ENCODE measurements around the gene EFHC1.

EFHC1 gene

GRCh38 chr6:52493669-52494068, 73.5 kb downstream of the EFHC1 start:
- ATAC-seq: no peak
- TF ChIP-seq ESRRG (CRISPR knock-in tag; IDR thresholded peaks at IDR 0.05) (no peak), PATZ1 (CRISPR knock-in tag; IDR thresholded peaks at IDR 0.05; ENCODE audit: borderline replicate concordance) (no peak), OSR1 (CRISPR knock-in tag; IDR thresholded peaks at IDR 0.05) (no peak), SNAI2 (CRISPR knock-in tag; IDR thresholded peaks at IDR 0.05) (no peak), CSDC2 (CRISPR knock-in tag; IDR thresholded peaks at IDR 0.05) (no peak), ZNF565 (CRISPR knock-in tag; conservative IDR thresholded peaks at IDR 0.05; ENCODE audit: low read depth) (no peak), RARB (CRISPR knock-in tag; IDR thresholded peaks at IDR 0.05) (no peak), CSRNP3 (CRISPR knock-in tag; IDR thresholded peaks at IDR 0.05) (no peak), ARNTL (CRISPR knock-in tag; IDR thresholded peaks at IDR 0.05; ENCODE audit: borderline replicate concordance, low read depth) (no peak), PPARA (CRISPR knock-in tag; IDR thresholded peaks at IDR 0.05; ENCODE audit: borderline replicate concordance) (no peak), TOX (CRISPR knock-in tag; IDR thresholded peaks at IDR 0.05; ENCODE audit: borderline replicate concordance) (no peak), TCF4 (CRISPR knock-in tag; IDR thresholded peaks at IDR 0.05; ENCODE audit: borderline replicate concordance) (no peak), ZC3H10 (CRISPR knock-in tag; IDR thresholded peaks at IDR 0.05) (no peak), ZFP3 (CRISPR knock-in tag; IDR thresholded peaks at IDR 0.05) (no peak), TSHZ2 (CRISPR knock-in tag; IDR thresholded peaks at IDR 0.05) (no peak), GLIS3 (CRISPR knock-in tag; IDR thresholded peaks at IDR 0.05) (no peak), ZNF70 (CRISPR knock-in tag; IDR thresholded peaks at IDR 0.05) (no peak), BACH2 (CRISPR knock-in tag; IDR thresholded peaks at IDR 0.05; ENCODE audit: borderline replicate concordance) (no peak), POU6F1 (CRISPR knock-in tag; IDR thresholded peaks at IDR 0.05; ENCODE audit: borderline replicate concordance, low read depth) (no peak)

- no peak for TF ChIP-seq ARNTL (CRISPR knock-in tag; IDR thresholded peaks at IDR 0.05; ENCODE audit: borderline replicate concordance, low read depth)
- no peak for ATAC-seq
These were observed 74.3 kb downstream of the EFHC1 start for GRCh38 chr6:52494298-52495072.

- no peak for ATAC-seq
- TF ChIP-seq CREB5 (CRISPR knock-in tag; IDR thresholded peaks at IDR 0.05; ENCODE audit: low read depth): no peak
- TF ChIP-seq POU6F1 (CRISPR knock-in tag; IDR thresholded peaks at IDR 0.05; ENCODE audit: borderline replicate concordance, low read depth): no peak
- no peak for TF ChIP-seq ZFP3 (CRISPR knock-in tag; IDR thresholded peaks at IDR 0.05)
- no peak for TF ChIP-seq CSDC2 (CRISPR knock-in tag; IDR thresholded peaks at IDR 0.05)
- no peak for TF ChIP-seq TOX (CRISPR knock-in tag; IDR thresholded peaks at IDR 0.05; ENCODE audit: borderline replicate concordance)
- TF ChIP-seq ARNTL (CRISPR knock-in tag; IDR thresholded peaks at IDR 0.05; ENCODE audit: borderline replicate concordance, low read depth): no peak
- TF ChIP-seq TSHZ2 (CRISPR knock-in tag; IDR thresholded peaks at IDR 0.05): no peak
- no peak for TF ChIP-seq ISL1 (CRISPR knock-in tag; IDR thresholded peaks at IDR 0.05)
- TF ChIP-seq ZNF8 (CRISPR knock-in tag; IDR thresholded peaks at IDR 0.05): no peak
- TF ChIP-seq PPARA (CRISPR knock-in tag; IDR thresholded peaks at IDR 0.05; ENCODE audit: borderline replicate concordance): no peak
These were observed 75.8 kb downstream of the EFHC1 start for GRCh38 chr6:52495922-52496321.
